ENCODE results near the gene UBN2. TPM values are rescaled to one million over a fixed set of nuclear protein-coding genes. Genes with fewer than 3 reads are reported as not detected.

UBN2 gene
- total RNA-seq, 2 donors from 2014 or later = 14.4 to 19.3 TPM

- H3K27ac ChIP-seq = no peak overlapping the region
- no peak for DNase-seq
- no peak overlapping the region for H3K4me3 ChIP-seq
- H3K4me1 ChIP-seq = no peaks in the 10 kb centered on the region
- TF ChIP-seq CTCF (IDR thresholded peaks at IDR 0.05) = no peak
- H3K36me3 ChIP-seq = no peaks in the 10 kb centered on the region
- H3K9ac ChIP-seq (ENCODE audit: low read depth in 2 of 2, low read length in 2 of 2) = no peak overlapping the region
- intact Hi-C loops (cut with DNase I) = no loop called here
- H3K9me3 ChIP-seq = no peaks in the 10 kb centered on the region
- no peaks in the 10 kb centered on the region for H3K27me3 ChIP-seq
These were observed 44.9 kb upstream of the UBN2 start for GRCh38 chr7:139186146-139186545.

GRCh38 chr7:139189357-139189756 lies 41.7 kb upstream of the UBN2 start:
- DNase-seq = no peak
- Histone ChIP-seq H3K9ac (ENCODE audit: low read depth in 2 of 2, low read length in 2 of 2) (no peak overlapping the region), H3K36me3 (no peaks in the 10 kb centered on the region), H3K4me1 (no peaks in the 10 kb centered on the region), H3K27ac (no peak overlapping the region), H3K4me3 (no peak overlapping the region), H3K9me3 (no peaks in the 10 kb centered on the region), H3K27me3 (no peaks in the 10 kb centered on the region)
- intact Hi-C loops (cut with DNase I) = no loop called here
- TF ChIP-seq CTCF (IDR thresholded peaks at IDR 0.05) = no peak

DNA sequence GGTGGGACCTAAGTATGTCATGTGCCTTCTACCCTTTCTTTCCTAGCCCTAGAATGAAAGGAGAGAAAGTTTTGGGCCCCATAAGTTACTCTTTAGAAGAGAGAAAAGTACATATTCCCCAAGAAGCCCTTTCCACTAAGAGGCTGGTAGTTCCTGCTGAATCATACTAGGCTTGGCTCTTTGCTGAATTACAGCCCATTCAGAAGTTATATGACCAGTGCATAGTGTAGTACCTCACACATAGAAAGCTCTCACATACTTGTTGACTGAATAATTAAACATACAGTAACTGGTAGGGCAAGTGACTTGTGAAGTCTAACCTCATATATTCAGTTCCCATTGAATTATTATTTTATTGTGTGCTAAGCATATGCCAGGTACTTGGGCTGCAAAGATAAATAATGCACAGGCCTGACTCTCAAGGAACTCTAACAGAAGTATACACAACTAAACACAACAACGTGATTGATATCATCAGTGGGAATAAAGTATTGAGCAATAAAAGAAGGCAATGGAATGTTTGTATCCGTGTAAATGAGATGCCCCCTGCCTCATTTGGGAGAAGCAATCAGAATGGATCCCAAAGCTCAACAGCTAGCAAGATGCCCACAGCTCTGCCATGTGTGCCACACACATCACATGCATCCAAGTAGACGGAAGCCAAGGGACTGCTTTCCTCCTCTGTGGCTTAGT lies 38.9 kb upstream of the UBN2 start:
- no peaks in the 10 kb centered on the region for H3K36me3 ChIP-seq
- intact Hi-C loops (cut with DNase I) = no loop called here
- H3K27ac ChIP-seq = no peak overlapping the region
- no peak for TF ChIP-seq CTCF (IDR thresholded peaks at IDR 0.05)
- no peak overlapping the region for H3K9ac ChIP-seq (ENCODE audit: low read depth in 2 of 2, low read length in 2 of 2)
- H3K9me3 ChIP-seq = no peaks in the 10 kb centered on the region
- H3K4me1 ChIP-seq = no peaks in the 10 kb centered on the region
- no peak overlapping the region for H3K4me3 ChIP-seq
- no peaks in the 10 kb centered on the region for H3K27me3 ChIP-seq
- DNase-seq = no peak

DNA sequence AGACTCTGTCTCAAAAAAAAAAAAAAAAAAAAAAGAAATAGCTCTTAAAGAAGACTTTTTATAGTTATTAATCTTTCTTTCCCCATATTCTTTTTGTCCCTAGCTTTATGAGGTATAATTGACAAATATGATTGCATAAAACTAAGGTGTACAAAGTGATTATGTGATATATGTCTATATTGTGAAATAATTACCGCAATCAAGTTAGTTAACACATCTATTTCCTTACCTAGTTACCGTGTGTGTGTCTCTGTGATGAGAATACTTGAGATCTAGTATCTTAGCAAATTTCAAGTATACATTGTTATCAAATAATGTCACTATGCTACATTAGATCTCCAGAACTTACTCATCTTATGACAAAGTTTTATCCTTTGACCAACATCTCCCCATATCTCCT lies 30.7 kb upstream of the UBN2 start:
- no peak for DNase-seq
- intact Hi-C loops (cut with DNase I) = no loop called here
- Histone ChIP-seq H3K4me1 (no peaks in the 10 kb centered on the region), H3K27me3 (no peaks in the 10 kb centered on the region), H3K36me3 (no peaks in the 10 kb centered on the region), H3K9me3 (no peaks in the 10 kb centered on the region), H3K9ac (ENCODE audit: low read depth in 2 of 2, low read length in 2 of 2) (no peak overlapping the region), H3K27ac (no peak overlapping the region), H3K4me3 (no peak overlapping the region)
- TF ChIP-seq CTCF (IDR thresholded peaks at IDR 0.05) = no peak

GRCh38 chr7:139203992-139204391 lies 27.0 kb upstream of the UBN2 start:
- DNase-seq = no peak
- no peak for TF ChIP-seq CTCF (IDR thresholded peaks at IDR 0.05)
- Histone ChIP-seq H3K4me3 (no peak overlapping the region), H3K27me3 (no peaks in the 10 kb centered on the region), H3K9me3 (no peaks in the 10 kb centered on the region), H3K36me3 (no peaks in the 10 kb centered on the region), H3K27ac (no peak overlapping the region), H3K4me1 (no peaks in the 10 kb centered on the region), H3K9ac (ENCODE audit: low read depth in 2 of 2, low read length in 2 of 2) (no peak overlapping the region)
- intact Hi-C loops (cut with DNase I) = no loop called here
